Measurements from ENCODE around the gene IGLON5.

- TF ChIP-seq CTCF (IDR thresholded peaks at IDR 0.05 in 2 of 3, conservative IDR thresholded peaks at IDR 0.05 in 1 of 3; ENCODE audit: borderline replicate concordance in 1 of 3, insufficient read depth in 1 of 3, low read depth in 2 of 3, low read length in 2 of 3) (no peak), POLR2A (IDR thresholded peaks at IDR 0.05; ENCODE audit: borderline replicate concordance, extremely low read depth, insufficient read depth, insufficient read length) (no peak), MAX (IDR thresholded peaks at IDR 0.05) (no peak), REST (IDR thresholded peaks at IDR 0.05; ENCODE audit: low read depth) (no peak), YY1 (IDR thresholded peaks at IDR 0.05; ENCODE audit: extremely low read depth, insufficient replicate concordance, low read depth, low read length) (no peak), EGR1 (IDR thresholded peaks at IDR 0.05; ENCODE audit: low read depth) (no peak)
Measured at GRCh38 chr19:51331193-51331592, 19.7 kb downstream of the IGLON5 start.
